Measurements from ENCODE around the gene CNTNAP2.

- TF ChIP-seq, protein P1, sequence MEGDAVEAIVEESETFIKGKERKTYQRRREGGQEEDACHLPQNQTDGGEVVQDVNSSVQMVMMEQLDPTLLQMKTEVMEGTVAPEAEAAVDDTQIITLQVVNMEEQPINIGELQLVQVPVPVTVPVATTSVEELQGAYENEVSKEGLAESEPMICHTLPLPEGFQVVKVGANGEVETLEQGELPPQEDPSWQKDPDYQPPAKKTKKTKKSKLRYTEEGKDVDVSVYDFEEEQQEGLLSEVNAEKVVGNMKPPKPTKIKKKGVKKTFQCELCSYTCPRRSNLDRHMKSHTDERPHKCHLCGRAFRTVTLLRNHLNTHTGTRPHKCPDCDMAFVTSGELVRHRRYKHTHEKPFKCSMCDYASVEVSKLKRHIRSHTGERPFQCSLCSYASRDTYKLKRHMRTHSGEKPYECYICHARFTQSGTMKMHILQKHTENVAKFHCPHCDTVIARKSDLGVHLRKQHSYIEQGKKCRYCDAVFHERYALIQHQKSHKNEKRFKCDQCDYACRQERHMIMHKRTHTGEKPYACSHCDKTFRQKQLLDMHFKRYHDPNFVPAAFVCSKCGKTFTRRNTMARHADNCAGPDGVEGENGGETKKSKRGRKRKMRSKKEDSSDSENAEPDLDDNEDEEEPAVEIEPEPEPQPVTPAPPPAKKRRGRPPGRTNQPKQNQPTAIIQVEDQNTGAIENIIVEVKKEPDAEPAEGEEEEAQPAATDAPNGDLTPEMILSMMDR (IDR thresholded peaks at IDR 0.05) = no peak
- TF ChIP-seq POLR2A (IDR thresholded peaks at IDR 0.05) = no peak
Measured at GRCh38 chr7:146894927-146895326, 778.3 kb downstream of the CNTNAP2 start.
